Endodermal cell (in vitro differentiated cells): ENCODE results near the gene ETNK1. TPM values are rescaled to one million over a fixed set of nuclear protein-coding genes. Genes with fewer than 3 reads are reported as not detected.
"Not testable (repeated sequence)": the region's sequence is repeated elsewhere in the genome, so short reads cannot be mapped to it uniquely, and the experiment has no call there.

Experiments used
- DNase-seq: peaks from one replicate; pipeline ENCODE4 v3.0.0-alpha.2; 2017
- H3K27ac ChIP-seq: 2 replicates; pipeline ENCODE4 v1.5.1; 2013; ENCODE audit warnings: mild to moderate bottlenecking, low read depth, low read length, moderate library complexity
- H3K27me3 ChIP-seq: 2 replicates; pipeline ENCODE4 v1.6.1; 2013; ENCODE audit warnings: mild to moderate bottlenecking, low read length, moderate library complexity; ENCODE audit not compliant: insufficient read depth, control insufficient read depth, poor library complexity, severe bottlenecking
- H3K36me3 ChIP-seq: 2 replicates; pipeline ENCODE4 v1.7.0; 2013; ENCODE audit warnings: mild to moderate bottlenecking, low read length, moderate library complexity; ENCODE audit not compliant: control insufficient read depth, insufficient read depth
- H3K4me1 ChIP-seq: one replicate; pipeline ENCODE4 v1.7.0; 2013; ENCODE audit warnings: low read length; ENCODE audit not compliant: control insufficient read depth, insufficient read depth
- H3K4me3 ChIP-seq: 2 replicates; pipeline ENCODE4 v1.5.1; 2013; ENCODE audit warnings: mild to moderate bottlenecking, low read length, moderate library complexity
- H3K9ac ChIP-seq: 2 replicates; pipeline ENCODE4 v1.6.1; 2013; ENCODE audit warnings: mild to moderate bottlenecking, low read length, moderate library complexity; ENCODE audit not compliant: poor library complexity, severe bottlenecking; ENCODE audit errors: extremely low read depth
- H3K9me3 ChIP-seq: 2 replicates; pipeline ENCODE4 v1.6.1; 2013; ENCODE audit warnings: mild to moderate bottlenecking, low read length, moderate library complexity; ENCODE audit not compliant: control insufficient read depth
- H3K27ac Mint-ChIP-seq: 2 replicates; pipeline ENCODE4 v1.8.0; 2020; ENCODE audit warnings: mixed read lengths
- H3K27me3 Mint-ChIP-seq: 2 replicates; pipeline ENCODE4 v1.8.0; 2021; ENCODE audit warnings: mild to moderate bottlenecking, mixed read lengths; ENCODE audit not compliant: insufficient read depth
- H3K36me3 Mint-ChIP-seq: 2 replicates; pipeline ENCODE4 v1.8.0; 2020; ENCODE audit warnings: low read depth, mixed read lengths
- H3K4me1 Mint-ChIP-seq: 2 replicates; pipeline ENCODE4 v1.8.0; 2020; ENCODE audit warnings: mixed read lengths
- H3K4me3 Mint-ChIP-seq: 2 replicates; pipeline ENCODE4 v1.8.0; 2020; ENCODE audit warnings: mild to moderate bottlenecking, moderate library complexity, mixed read lengths
- H3K9me3 Mint-ChIP-seq: 2 replicates; pipeline ENCODE4 v1.8.0; 2020; ENCODE audit warnings: mild to moderate bottlenecking, mixed read lengths
- WGBS, 2 experiments: methylation state at CpG; one replicate each; pipeline versions ENCODE4 v1.1.5 to v1.1.7; 2013; ENCODE audit warnings: missing lambda C conversion rate in 2 of 2, mixed read lengths in 1 of 2; ENCODE audit not compliant: insufficient coverage in 1 of 2, insufficient read length in 1 of 2; 5-methylcytosine and 5-hydroxymethylcytosine counted together
- total RNA-seq, 2 donors: library from RNA; stranded (reverse); fragmentation: NEBNext Ultra II Directional in 1 of 2; extraction: Animal tissue kit (Norgen Biotek cat#: 25700) in 1 of 2; gene quantifications; 2 replicates in 1 of 2; 3 replicates in 1 of 2; pipeline ENCODE4 v1.2.1, GENCODE V29; 2021
- TF ChIP-seq, protein P1 (sequence below): fragments of 200-600 bp; sonication (generic); conservative IDR thresholded peaks from 2 replicates; pipeline ENCODE4 v1.5.0; 2021; ENCODE audit warnings: antibody characterized with exemption, mild to moderate bottlenecking

ETNK1 gene
- total RNA-seq, 2 donors from 2014 or later: 84.9 to 187 TPM

DNA sequence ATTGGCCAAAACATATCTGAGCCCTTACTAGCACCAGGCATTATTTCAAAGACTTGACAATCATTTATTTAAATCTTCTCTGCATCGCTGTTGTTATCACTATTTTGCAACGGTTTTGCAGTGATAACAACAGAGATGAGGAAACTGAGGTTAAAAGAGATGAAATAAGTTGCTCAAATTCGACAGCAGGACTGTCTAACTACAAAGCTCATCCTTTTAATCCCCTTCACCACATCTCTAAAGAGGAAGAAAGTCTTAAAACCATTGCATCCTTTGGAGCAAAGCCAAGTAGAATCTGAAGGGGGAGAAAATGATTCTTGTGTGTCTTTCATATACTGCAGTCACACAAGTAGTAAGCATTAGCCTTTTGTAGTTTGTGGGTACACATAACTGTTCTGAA is 14.8 kb upstream of the ETNK1 start:
- H3K4me3 ChIP-seq: no peak overlapping the region
- WGBS, 2 experiments: 94 to 97% methylated on average over 2 of the region's 3 CpGs
- H3K27me3 ChIP-seq: no peaks in the 10 kb centered on the region
- Mint-ChIP-seq H3K4me3 (no peak overlapping the region), H3K9me3 (peaks cover 39% of the 10 kb centered on the region), H3K36me3 (peaks cover 21% of the 10 kb centered on the region), H3K27me3 (no peaks in the 10 kb centered on the region), H3K4me1 (no peaks in the 10 kb centered on the region), H3K27ac (no peak overlapping the region)
- no peaks in the 10 kb centered on the region for H3K36me3 ChIP-seq
- no peak overlapping the region for H3K27ac ChIP-seq
- no peaks in the 10 kb centered on the region for H3K4me1 ChIP-seq
- DNase-seq: no peak
- TF ChIP-seq, protein P1, sequence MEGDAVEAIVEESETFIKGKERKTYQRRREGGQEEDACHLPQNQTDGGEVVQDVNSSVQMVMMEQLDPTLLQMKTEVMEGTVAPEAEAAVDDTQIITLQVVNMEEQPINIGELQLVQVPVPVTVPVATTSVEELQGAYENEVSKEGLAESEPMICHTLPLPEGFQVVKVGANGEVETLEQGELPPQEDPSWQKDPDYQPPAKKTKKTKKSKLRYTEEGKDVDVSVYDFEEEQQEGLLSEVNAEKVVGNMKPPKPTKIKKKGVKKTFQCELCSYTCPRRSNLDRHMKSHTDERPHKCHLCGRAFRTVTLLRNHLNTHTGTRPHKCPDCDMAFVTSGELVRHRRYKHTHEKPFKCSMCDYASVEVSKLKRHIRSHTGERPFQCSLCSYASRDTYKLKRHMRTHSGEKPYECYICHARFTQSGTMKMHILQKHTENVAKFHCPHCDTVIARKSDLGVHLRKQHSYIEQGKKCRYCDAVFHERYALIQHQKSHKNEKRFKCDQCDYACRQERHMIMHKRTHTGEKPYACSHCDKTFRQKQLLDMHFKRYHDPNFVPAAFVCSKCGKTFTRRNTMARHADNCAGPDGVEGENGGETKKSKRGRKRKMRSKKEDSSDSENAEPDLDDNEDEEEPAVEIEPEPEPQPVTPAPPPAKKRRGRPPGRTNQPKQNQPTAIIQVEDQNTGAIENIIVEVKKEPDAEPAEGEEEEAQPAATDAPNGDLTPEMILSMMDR: no peak
- H3K9me3 ChIP-seq: peaks cover 41% of the 10 kb centered on the region
- H3K9ac ChIP-seq: no peak overlapping the region

DNA sequence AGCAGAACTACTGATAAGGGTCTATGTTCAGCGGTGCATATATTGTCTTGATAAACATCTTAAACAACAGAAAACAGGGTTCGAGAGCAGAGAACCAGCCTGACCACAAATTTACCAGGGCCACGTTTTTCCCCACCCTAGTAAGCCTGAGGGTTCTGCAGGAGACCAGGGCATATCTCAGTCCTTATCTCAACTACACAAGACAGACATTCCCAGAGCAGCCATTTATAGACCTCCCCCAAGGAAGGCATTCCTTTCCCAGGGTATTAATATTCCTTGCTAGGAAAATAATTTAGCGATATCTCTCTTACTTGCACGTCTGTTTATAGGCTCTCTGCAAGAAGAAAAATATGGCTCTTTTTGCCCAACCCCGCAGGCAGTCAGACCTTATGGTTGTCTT is 12.1 kb upstream of the ETNK1 start:
- Histone ChIP-seq H3K9me3 (peaks cover 65% of the 10 kb centered on the region), H3K4me3 (peak overlapping the region; percentile 35)
- H3K9me3 Mint-ChIP-seq: peaks cover 65% of the 10 kb centered on the region
- H3K4me1 Mint-ChIP-seq, DNase-seq, H3K27ac Mint-ChIP-seq, H3K27me3 Mint-ChIP-seq, H3K27ac ChIP-seq, H3K9ac ChIP-seq, H3K27me3 ChIP-seq, H3K4me3 Mint-ChIP-seq, H3K36me3 ChIP-seq, H3K4me1 ChIP-seq: not testable (repeated sequence)
- peaks cover 21% of the 10 kb centered on the region for H3K36me3 Mint-ChIP-seq
- 78 to 100% methylated on average over 2 to 3 of the region's 6 CpGs for WGBS, 2 experiments

DNA sequence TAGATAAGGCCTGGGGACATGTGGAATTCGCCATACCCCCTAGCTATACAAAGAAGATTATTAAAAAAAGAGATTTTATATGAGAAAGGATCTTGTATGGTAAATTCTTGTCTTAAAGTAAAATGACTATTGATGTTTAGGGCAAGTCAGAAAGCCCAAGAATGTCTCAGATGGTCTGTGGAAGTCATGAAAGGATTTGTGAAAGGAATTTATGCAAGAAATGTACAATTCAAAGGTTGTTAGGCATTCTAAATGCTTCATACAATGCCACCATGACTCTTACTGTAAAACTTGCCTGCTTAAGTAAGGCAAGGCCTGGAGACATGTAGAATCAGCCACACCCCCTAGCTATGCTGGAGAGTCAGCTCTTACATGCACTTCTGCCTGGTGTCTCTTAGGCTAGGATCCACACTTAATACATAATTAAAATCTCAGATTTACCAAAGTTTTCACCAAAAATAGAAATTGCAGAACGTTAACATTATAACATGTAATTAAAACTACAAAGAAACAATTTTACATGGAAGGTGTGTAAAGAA is 8.9 kb upstream of the ETNK1 start:
- H3K9ac ChIP-seq: no peak overlapping the region
- H3K9me3 ChIP-seq: peaks cover 70% of the 10 kb centered on the region
- peaks cover 21% of the 10 kb centered on the region for H3K36me3 Mint-ChIP-seq
- H3K4me3 ChIP-seq: peak overlapping the region; percentile 64
- peaks cover 1% of the 10 kb centered on the region for H3K27me3 Mint-ChIP-seq
- H3K4me3 Mint-ChIP-seq: no peak overlapping the region
- H3K27ac ChIP-seq: no peak overlapping the region
- no peak overlapping the region for H3K27ac Mint-ChIP-seq
- TF ChIP-seq, protein P1: no peak
- H3K4me1 Mint-ChIP-seq: no peaks in the 10 kb centered on the region
- no peaks in the 10 kb centered on the region for H3K36me3 ChIP-seq
- H3K9me3 Mint-ChIP-seq: peaks cover 78% of the 10 kb centered on the region
- H3K27me3 ChIP-seq: no peaks in the 10 kb centered on the region
- no peaks in the 10 kb centered on the region for H3K4me1 ChIP-seq
- 50% methylated on average over 2 of the region's 2 CpGs; no CpG with 5 or more reads in 1 of the 2 experiments for WGBS, 2 experiments
- no peak for DNase-seq

DNA sequence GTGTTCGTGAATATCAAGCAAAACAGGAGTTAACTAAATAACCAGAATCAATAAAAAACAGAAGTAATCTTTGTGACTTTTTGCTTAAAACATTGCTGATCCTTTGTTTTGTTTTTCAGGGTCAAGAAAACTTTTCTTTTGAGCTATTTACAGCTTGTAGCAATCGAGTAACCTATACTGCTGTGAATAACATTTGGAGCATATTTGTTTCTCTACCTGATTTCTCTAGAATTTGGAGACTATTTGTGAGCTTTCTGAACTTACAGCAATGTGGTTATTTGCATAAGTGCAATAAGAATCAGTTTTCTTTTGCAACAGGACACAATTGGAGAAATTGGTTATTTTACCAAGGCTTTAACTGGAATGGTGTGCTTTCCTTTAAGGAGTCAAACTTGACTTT is 7.3 kb upstream of the ETNK1 start:
- DNase-seq: no peak
- no peak overlapping the region for H3K27ac Mint-ChIP-seq
- no peaks in the 10 kb centered on the region for H3K27me3 ChIP-seq
- no peak overlapping the region for H3K9ac ChIP-seq
- peaks cover 5% of the 10 kb centered on the region for H3K27me3 Mint-ChIP-seq
- TF ChIP-seq, protein P1: no peak
- WGBS, 2 experiments: 94 to 98% methylated on average over 2 of the region's 2 CpGs
- no peaks in the 10 kb centered on the region for H3K4me1 ChIP-seq
- H3K4me3 Mint-ChIP-seq: no peak overlapping the region
- peaks cover 14% of the 10 kb centered on the region for H3K36me3 Mint-ChIP-seq
- no peak overlapping the region for H3K4me3 ChIP-seq
- H3K27ac ChIP-seq: no peak overlapping the region
- H3K4me1 Mint-ChIP-seq: no peaks in the 10 kb centered on the region
- no peaks in the 10 kb centered on the region for H3K36me3 ChIP-seq
- peaks cover 54% of the 10 kb centered on the region for H3K9me3 ChIP-seq
- peaks cover 64% of the 10 kb centered on the region for H3K9me3 Mint-ChIP-seq
